ENCODE results near the gene ADGRL2.

The ADGRL2 gene

DNA sequence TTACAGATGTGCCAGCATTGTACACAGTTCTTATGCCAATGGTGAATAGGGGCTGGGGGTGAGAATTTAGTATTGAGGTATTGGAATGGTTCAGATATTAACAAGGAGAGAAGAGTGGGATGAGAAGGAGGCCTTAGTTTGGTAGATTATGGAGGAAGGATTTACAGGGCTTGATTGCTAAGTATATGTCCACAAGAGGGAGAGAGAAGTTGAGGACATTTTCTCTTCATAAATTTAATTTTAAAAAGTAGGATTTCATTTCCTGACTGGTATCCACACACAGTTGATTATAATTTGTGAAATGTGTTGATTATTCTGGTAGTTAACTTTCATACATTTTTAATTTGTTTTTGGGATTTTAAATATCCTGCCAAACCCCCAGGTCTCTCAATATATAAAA is 213.0 kb downstream of the ADGRL2 start:
- no peak overlapping the region for H3K27ac ChIP-seq (ENCODE audit: low read length)
- no peaks in the 10 kb centered on the region for H3K36me3 ChIP-seq (ENCODE audit: control insufficient read depth, insufficient read depth, low read length)
- H3K4me1 ChIP-seq (ENCODE audit: control insufficient read depth, insufficient read depth, low read length), result no peaks in the 10 kb centered on the region
- no peak for DNase-seq (ENCODE audit: low read depth, low spot score)
- H3K27me3 ChIP-seq (ENCODE audit: control insufficient read depth, insufficient read depth, low read length), result no peaks in the 10 kb centered on the region
- H3K4me3 ChIP-seq (ENCODE audit: low read length), result no peak overlapping the region
- no peaks in the 10 kb centered on the region for H3K9me3 ChIP-seq (ENCODE audit: control insufficient read depth, insufficient read depth, low read length)

DNA sequence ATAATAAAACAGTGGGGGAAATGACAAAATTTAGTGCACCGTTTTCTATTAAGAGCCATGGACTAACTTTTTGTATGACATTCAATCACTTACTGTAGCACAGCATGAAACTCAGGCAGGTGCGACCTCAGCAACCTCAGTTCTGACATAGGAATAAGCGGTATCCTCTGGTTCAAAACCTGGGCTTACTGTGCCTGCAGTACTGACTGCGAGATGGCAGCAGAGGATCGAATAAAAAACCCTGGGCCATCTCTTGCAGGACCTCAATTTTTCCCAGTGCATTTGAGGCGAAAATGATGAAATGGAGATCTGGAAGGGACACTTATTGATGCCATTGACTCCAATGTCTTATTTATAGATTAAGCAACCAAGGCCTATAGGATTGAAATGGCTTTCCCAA is 214.7 kb downstream of the ADGRL2 start:
- no CpG with 5 or more reads among the region's 6 CpGs for WGBS (ENCODE audit: insufficient coverage, insufficient read length)
- no peaks in the 10 kb centered on the region for H3K9me3 ChIP-seq (ENCODE audit: control insufficient read depth, insufficient read depth, low read length)
- H3K4me3 ChIP-seq (ENCODE audit: low read length), result no peak overlapping the region
- no peaks in the 10 kb centered on the region for H3K27me3 ChIP-seq (ENCODE audit: control insufficient read depth, insufficient read depth, low read length)
- H3K27ac ChIP-seq (ENCODE audit: low read length), result no peak overlapping the region
- no peaks in the 10 kb centered on the region for H3K36me3 ChIP-seq (ENCODE audit: control insufficient read depth, insufficient read depth, low read length)
- DNase-seq (ENCODE audit: low read depth, low spot score), result no peak
- H3K4me1 ChIP-seq (ENCODE audit: control insufficient read depth, insufficient read depth, low read length), result no peaks in the 10 kb centered on the region

DNA sequence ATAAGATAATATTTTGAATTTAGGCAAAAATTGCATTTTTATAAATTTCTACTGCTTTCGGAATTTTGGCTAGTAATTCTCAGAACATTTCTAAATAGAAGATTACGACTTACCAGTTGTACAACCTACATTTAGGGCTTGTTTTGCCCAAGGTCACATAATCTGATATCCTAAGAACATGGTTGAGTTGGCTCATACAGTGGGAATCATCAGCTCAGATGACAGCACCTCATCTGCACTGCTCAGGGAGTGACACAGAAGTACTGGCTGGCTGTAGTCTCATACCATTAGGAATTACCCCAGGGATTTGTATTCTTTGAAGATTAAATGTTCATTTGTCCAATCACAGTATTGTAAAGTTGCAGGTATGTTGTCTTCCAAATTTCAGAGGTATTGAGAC is 217.6 kb downstream of the ADGRL2 start:
- DNase-seq (ENCODE audit: low read depth, low spot score), result no peak
- Histone ChIP-seq H3K4me3 (ENCODE audit: low read length) (no peak overlapping the region), H3K36me3 (ENCODE audit: control insufficient read depth, insufficient read depth, low read length) (no peaks in the 10 kb centered on the region), H3K27ac (ENCODE audit: low read length) (no peak overlapping the region), H3K9me3 (ENCODE audit: control insufficient read depth, insufficient read depth, low read length) (no peaks in the 10 kb centered on the region), H3K4me1 (ENCODE audit: control insufficient read depth, insufficient read depth, low read length) (no peaks in the 10 kb centered on the region), H3K27me3 (ENCODE audit: control insufficient read depth, insufficient read depth, low read length) (no peaks in the 10 kb centered on the region)
- WGBS (ENCODE audit: insufficient coverage, insufficient read length), result no CpG with 5 or more reads among the region's 2 CpGs

DNA sequence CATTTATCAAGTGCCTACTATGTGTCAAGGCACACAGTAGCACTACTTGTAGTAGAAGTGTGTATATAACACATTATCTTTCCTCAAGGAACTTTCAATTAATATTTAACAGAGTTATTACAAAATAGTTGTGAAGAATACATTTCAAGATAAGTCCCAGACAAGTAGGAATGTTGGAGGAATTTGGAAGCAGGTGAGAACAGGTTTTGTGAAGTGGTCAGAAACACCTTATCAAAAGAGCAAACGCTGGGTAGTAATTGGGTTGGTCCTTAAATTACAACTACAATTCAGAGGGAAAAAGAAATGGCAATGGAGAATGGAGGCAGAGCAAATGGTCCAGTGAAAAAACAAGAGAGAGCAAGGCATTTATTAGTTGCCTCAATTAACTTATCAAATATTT is 218.8 kb downstream of the ADGRL2 start:
- H3K4me1 ChIP-seq (ENCODE audit: control insufficient read depth, insufficient read depth, low read length), result no peaks in the 10 kb centered on the region
- no peak overlapping the region for H3K4me3 ChIP-seq (ENCODE audit: low read length)
- H3K27me3 ChIP-seq (ENCODE audit: control insufficient read depth, insufficient read depth, low read length), result no peaks in the 10 kb centered on the region
- no peaks in the 10 kb centered on the region for H3K9me3 ChIP-seq (ENCODE audit: control insufficient read depth, insufficient read depth, low read length)
- DNase-seq (ENCODE audit: low read depth, low spot score), result no peak
- H3K36me3 ChIP-seq (ENCODE audit: control insufficient read depth, insufficient read depth, low read length), result no peaks in the 10 kb centered on the region
- no peak overlapping the region for H3K27ac ChIP-seq (ENCODE audit: low read length)
- no CpG with 5 or more reads among the region's 1 CpG for WGBS (ENCODE audit: insufficient coverage, insufficient read length)

DNA sequence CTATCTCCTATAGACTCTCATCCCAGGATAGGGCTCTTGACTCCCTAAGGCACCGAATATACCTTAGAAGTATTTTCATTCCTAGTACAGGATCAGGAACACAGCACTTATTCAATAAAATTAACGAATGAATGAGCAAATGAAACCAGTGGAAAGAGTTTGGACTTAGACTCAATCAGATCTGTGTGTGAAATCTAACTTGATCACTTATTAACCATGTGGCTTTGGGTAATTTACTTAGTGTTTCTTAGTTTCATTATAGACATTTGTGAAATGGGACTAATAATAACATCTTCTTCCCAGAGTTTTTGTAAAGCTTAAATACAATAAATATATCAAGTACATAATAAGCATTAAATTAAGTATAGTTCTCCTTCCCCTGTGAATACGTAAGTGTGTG is 230.1 kb downstream of the ADGRL2 start:
- WGBS (ENCODE audit: insufficient coverage, insufficient read length), result no CpG with 5 or more reads among the region's 3 CpGs
- H3K4me3 ChIP-seq (ENCODE audit: low read length), result no peak overlapping the region
- no peaks in the 10 kb centered on the region for H3K27me3 ChIP-seq (ENCODE audit: control insufficient read depth, insufficient read depth, low read length)
- H3K9me3 ChIP-seq (ENCODE audit: control insufficient read depth, insufficient read depth, low read length), result no peaks in the 10 kb centered on the region
- no peak for DNase-seq (ENCODE audit: low read depth, low spot score)
- H3K4me1 ChIP-seq (ENCODE audit: control insufficient read depth, insufficient read depth, low read length), result no peaks in the 10 kb centered on the region
- H3K27ac ChIP-seq (ENCODE audit: low read length), result no peak overlapping the region
- H3K36me3 ChIP-seq (ENCODE audit: control insufficient read depth, insufficient read depth, low read length), result no peaks in the 10 kb centered on the region

DNA sequence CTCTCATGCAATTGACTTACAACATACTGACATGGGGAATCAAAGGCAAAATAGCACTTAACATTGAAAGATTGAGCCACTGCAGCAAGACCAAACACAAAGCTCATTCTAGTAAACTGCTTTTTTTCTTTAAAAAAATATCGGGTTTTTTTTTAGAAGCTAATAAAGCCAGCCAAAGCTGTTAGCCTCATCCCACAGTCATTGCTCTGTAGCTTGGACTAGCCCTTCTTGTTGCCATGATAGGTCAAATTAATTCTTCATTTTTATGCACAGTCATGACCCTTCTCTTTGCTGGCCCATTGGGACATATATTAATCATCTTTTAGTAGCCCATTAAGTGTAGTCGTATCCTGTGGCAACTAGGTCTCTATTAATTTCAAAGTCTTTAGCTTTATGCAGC is 231.3 kb downstream of the ADGRL2 start:
- Histone ChIP-seq H3K27ac (ENCODE audit: low read length) (no peak overlapping the region), H3K4me3 (ENCODE audit: low read length) (no peak overlapping the region), H3K36me3 (ENCODE audit: control insufficient read depth, insufficient read depth, low read length) (no peaks in the 10 kb centered on the region), H3K9me3 (ENCODE audit: control insufficient read depth, insufficient read depth, low read length) (no peaks in the 10 kb centered on the region), H3K27me3 (ENCODE audit: control insufficient read depth, insufficient read depth, low read length) (no peaks in the 10 kb centered on the region), H3K4me1 (ENCODE audit: control insufficient read depth, insufficient read depth, low read length) (no peaks in the 10 kb centered on the region)
- no peak for DNase-seq (ENCODE audit: low read depth, low spot score)
- WGBS (ENCODE audit: insufficient coverage, insufficient read length), result no CpG with 5 or more reads among the region's 2 CpGs

DNA sequence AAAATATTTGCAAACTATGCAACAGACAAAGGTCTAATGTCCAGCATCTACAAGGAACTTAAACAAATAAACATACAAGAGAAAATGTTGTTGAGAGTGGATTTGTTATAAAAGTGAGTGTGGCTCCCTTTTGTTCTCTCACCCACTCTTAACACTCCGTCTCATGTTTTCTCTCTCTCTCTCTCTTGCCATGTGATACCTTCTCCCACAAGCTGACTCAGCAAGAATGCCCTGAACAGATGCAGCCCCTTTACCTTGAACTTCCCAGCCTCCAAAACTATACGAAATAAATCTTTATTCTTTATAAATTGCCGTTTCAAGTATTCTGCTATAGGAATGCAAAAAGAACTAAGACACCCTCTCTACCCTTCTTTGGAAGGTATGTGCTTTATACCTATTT is 234.1 kb downstream of the ADGRL2 start:
- Histone ChIP-seq H3K27me3 (ENCODE audit: control insufficient read depth, insufficient read depth, low read length) (no peaks in the 10 kb centered on the region), H3K4me3 (ENCODE audit: low read length) (no peak overlapping the region), H3K36me3 (ENCODE audit: control insufficient read depth, insufficient read depth, low read length) (no peaks in the 10 kb centered on the region), H3K27ac (ENCODE audit: low read length) (no peak overlapping the region), H3K9me3 (ENCODE audit: control insufficient read depth, insufficient read depth, low read length) (no peaks in the 10 kb centered on the region), H3K4me1 (ENCODE audit: control insufficient read depth, insufficient read depth, low read length) (no peaks in the 10 kb centered on the region)
- no peak for DNase-seq (ENCODE audit: low read depth, low spot score)
- WGBS (ENCODE audit: insufficient coverage, insufficient read length), result 100% methylated on average over 2 of the region's 3 CpGs
